CD4-positive, alpha-beta T cell treated with Interleukin-6 at 100 ng/mL for 8 hours (primary cell): ENCODE results near the gene NUMA1.

Experiments
- DNase-seq: peaks from one replicate; pipeline ENCODE4 v3.0.0-alpha.2; 2020; ENCODE audit warnings: mixed read lengths, low spot score

The NUMA1 gene

GRCh38 chr11:72102946-72103753 lies 22.8 kb upstream of the NUMA1 start, which contains the start of gene LAMTOR1:
TSS of gene LAMTOR1 (minus strand) at chr11:72103297. CDS start at chr11:72103224, 73 bp downstream.
- DNase-seq: peak; percentile 97

GRCh38 chr11:72102631-72102945 lies 22.2 kb upstream of the NUMA1 start:
- no peak for DNase-seq

GRCh38 chr11:72102162-72102561 lies 21.8 kb upstream of the NUMA1 start:
- DNase-seq: no peak

GRCh38 chr11:72100462-72100861 lies 20.1 kb upstream of the NUMA1 start:
- DNase-seq: no peak

- DNase-seq: no peak
These were observed 19.7 kb upstream of the NUMA1 start for GRCh38 chr11:72100009-72100408.

- DNase-seq: no peak
These were observed 18.4 kb upstream of the NUMA1 start for GRCh38 chr11:72098741-72099140.

GRCh38 chr11:72091292-72091691 lies 10.9 kb upstream of the NUMA1 start:
- peak; percentile 62 for DNase-seq

- DNase-seq: no peak
These were observed 7.9 kb upstream of the NUMA1 start for GRCh38 chr11:72088076-72088808.

- DNase-seq: no peak
These were observed 5.4 kb upstream of the NUMA1 start for GRCh38 chr11:72085621-72086351.

GRCh38 chr11:72084965-72085364 lies 4.6 kb upstream of the NUMA1 start:
- DNase-seq: no peak

GRCh38 chr11:72084076-72084475 lies 3.7 kb upstream of the NUMA1 start:
- DNase-seq: no peak

- no peak for DNase-seq
These were observed 3.1 kb upstream of the NUMA1 start for GRCh38 chr11:72083414-72083813.

GRCh38 chr11:72081821-72082453 lies 1.6 kb upstream of the NUMA1 start:
- DNase-seq: no peak

GRCh38 chr11:72081184-72081644 lies 872 bp upstream of the NUMA1 start:
- no peak for DNase-seq

GRCh38 chr11:72079819-72080325 lies 470 bp downstream of the NUMA1 start:
- no peak for DNase-seq

- DNase-seq: no peak
These were observed 1.9 kb downstream of the NUMA1 start for GRCh38 chr11:72078477-72078876.

GRCh38 chr11:72075756-72076155 lies 4.6 kb downstream of the NUMA1 start:
- no peak for DNase-seq

- peak; percentile 5 for DNase-seq
These were observed 5.2 kb downstream of the NUMA1 start for GRCh38 chr11:72075109-72075508.

GRCh38 chr11:72072348-72072747 lies 8.0 kb downstream of the NUMA1 start:
- no peak for DNase-seq

GRCh38 chr11:72070491-72070890 lies 9.9 kb downstream of the NUMA1 start:
- no peak for DNase-seq

GRCh38 chr11:72069787-72070251 lies 10.5 kb downstream of the NUMA1 start:
- DNase-seq: no peak

GRCh38 chr11:72069200-72069599 lies 11.1 kb downstream of the NUMA1 start:
- DNase-seq: no peak
